RPMI7951 (cell line): ENCODE results near the gene IFT52. TPM values are rescaled to one million over a fixed set of nuclear protein-coding genes. Genes with fewer than 3 reads are reported as not detected.
A peak's percentile ranks its signal among the peaks of the same experiment; 100 is the strongest.

ENCODE experiments used
- DNase-seq: peaks from one replicate; pipeline ENCODE4 v3.0.0-alpha.2; 2012; ENCODE audit warnings: low read depth
- total RNA-seq: library from RNA; depleted of rRNA; stranded (reverse); fragments of >200 nt; shearing (Covaris generic); gene quantifications from 2 replicates; pipeline ENCODE4 v1.2.3, GENCODE V29; 2014; rRNA removed

IFT52 gene
- total RNA-seq, 1 experiment from 2014 or later: 77.5 TPM

GRCh38 chr20:43690943-43691598, 100.3 kb downstream of the IFT52 start:
- DNase-seq: no peak

- peak; percentile 60 for DNase-seq
Measured at GRCh38 chr20:43691928-43692524, 101.3 kb downstream of the IFT52 start.

- no peak for DNase-seq
Measured at GRCh38 chr20:43694763-43695162, 104.0 kb downstream of the IFT52 start.

GRCh38 chr20:43695571-43695970, 104.8 kb downstream of the IFT52 start:
- no peak for DNase-seq

Other genes with a start within 250 kb of the IFT52 start
- 43.3 and 51.2 TPM in 2 replicates for gene SRSF6, start 133.0 kb upstream of the IFT52 start, total RNA-seq
- gene L3MBTL1, start 83.2 kb upstream of the IFT52 start, total RNA-seq: 1.3 and 2.9 TPM in 2 replicates
- not detected in 2 replicates for gene SGK2, start 31.9 kb upstream of the IFT52 start, total RNA-seq
- 53.1 and 53.5 TPM in 2 replicates for gene MYBL2, start 76.2 kb downstream of the IFT52 start, total RNA-seq
- gene GTSF1L, start 136.1 kb downstream of the IFT52 start, total RNA-seq: not detected in 2 replicates